Measurements from ENCODE around the gene FAM186B.

FAM186B gene

GRCh38 chr12:49578471-49579112 lies 26.8 kb downstream of the FAM186B start:
- DNase-seq, result peak in 1 of 10 donors; percentile 50
- intact Hi-C loops (cut with DNase I), result no loop called here

GRCh38 chr12:49577589-49578315 lies 27.7 kb downstream of the FAM186B start:
- intact Hi-C loops (cut with DNase I), result no loop called here
- DNase-seq, result peak in 1 of 10 donors; percentile 39

GRCh38 chr12:49568442-49569162 lies 36.8 kb downstream of the FAM186B start:
- intact Hi-C loops (cut with DNase I), result loop anchor here (5.0 kb wide), 1 partner anchor 54 kb away; the partner anchor contains the start of gene PRPF40B
- peak in 1 of 10 donors; percentile 72 for DNase-seq

GRCh38 chr12:49567611-49568441 lies 37.6 kb downstream of the FAM186B start, which contains the start of gene MCRS1:
TSS of gene MCRS1 (minus strand) at chr12:49568142. CDS start at chr12:49566731, 1,411 bp downstream.
- intact Hi-C loops (cut with DNase I), result loop anchor here (5.0 kb wide), 1 partner anchor 54 kb away; the partner anchor contains the start of gene PRPF40B
- peak; percentile 78 to 97 (median 85) for DNase-seq

- intact Hi-C loops (cut with DNase I), result loop anchor here (5.0 kb wide), 1 partner anchor 55 kb away; the partner anchor contains the start of gene PRPF40B
- DNase-seq, result no peak
Observed at GRCh38 chr12:49567302-49567610, 38.2 kb downstream of the FAM186B start.

- intact Hi-C loops (cut with DNase I), result loop anchor here (5.0 kb wide), 1 partner anchor 56 kb away; the partner anchor contains the start of gene PRPF40B
- DNase-seq, result peak in 2 of 10 donors; percentile 50 to 81
Observed at GRCh38 chr12:49566361-49566760, 39.1 kb downstream of the FAM186B start.

GRCh38 chr12:49565406-49566265 lies 39.8 kb downstream of the FAM186B start:
- intact Hi-C loops (cut with DNase I), result loop anchor here (5.0 kb wide), 1 partner anchor 57 kb away; the partner anchor contains the start of gene PRPF40B
- peak in 2 of 10 donors; percentile 62 to 70 for DNase-seq

- intact Hi-C loops (cut with DNase I), result loop anchor here (5.0 kb wide), 1 partner anchor 57 kb away; the partner anchor contains the start of gene PRPF40B
- DNase-seq, result peak in 7 of 10 donors; percentile 57 to 95 (median 70)
Observed at GRCh38 chr12:49564686-49565405, 40.6 kb downstream of the FAM186B start.

GRCh38 chr12:49563951-49564685 lies 41.3 kb downstream of the FAM186B start:
- intact Hi-C loops (cut with DNase I), result no loop called here
- peak in 2 of 10 donors; percentile 54 to 64 for DNase-seq

- intact Hi-C loops (cut with DNase I), result no loop called here
- peak in 1 of 10 donors; percentile 66 for DNase-seq
Observed at GRCh38 chr12:49562831-49563230, 42.6 kb downstream of the FAM186B start.

- DNase-seq, result no peak
- intact Hi-C loops (cut with DNase I), result no loop called here
Observed at GRCh38 chr12:49562233-49562632, 43.2 kb downstream of the FAM186B start.

- intact Hi-C loops (cut with DNase I), result no loop called here
- DNase-seq, result peak in 2 of 10 donors; percentile 22 to 55
Observed at GRCh38 chr12:49560695-49561094, 44.7 kb downstream of the FAM186B start.

GRCh38 chr12:49559011-49559675 lies 46.3 kb downstream of the FAM186B start:
- DNase-seq, result peak in 3 of 10 donors; percentile 54 to 75 (median 59)
- intact Hi-C loops (cut with DNase I), result no loop called here

- intact Hi-C loops (cut with DNase I), result no loop called here
- DNase-seq, result peak in 1 of 10 donors; percentile 79
Observed at GRCh38 chr12:49558526-49558925, 46.9 kb downstream of the FAM186B start.

GRCh38 chr12:49557917-49558215 lies 47.6 kb downstream of the FAM186B start:
- intact Hi-C loops (cut with DNase I), result no loop called here
- DNase-seq, result peak in 2 of 10 donors; percentile 86 to 90

- DNase-seq, result peak in 3 of 10 donors; percentile 57 to 72 (median 67)
- intact Hi-C loops (cut with DNase I), result no loop called here
Observed at GRCh38 chr12:49557187-49557916, 48.1 kb downstream of the FAM186B start.
